ENCODE measurements around the gene ARHGAP5. TPM values are rescaled to one million over a fixed set of nuclear protein-coding genes. Genes with fewer than 3 reads are reported as not detected.

The ARHGAP5 gene
- total and polyA plus RNA-seq, 2 donors (not counting 3 experiments of a cell fraction or from before 2014, with no cell fraction given), result 4.3 to 36.2 TPM

DNA sequence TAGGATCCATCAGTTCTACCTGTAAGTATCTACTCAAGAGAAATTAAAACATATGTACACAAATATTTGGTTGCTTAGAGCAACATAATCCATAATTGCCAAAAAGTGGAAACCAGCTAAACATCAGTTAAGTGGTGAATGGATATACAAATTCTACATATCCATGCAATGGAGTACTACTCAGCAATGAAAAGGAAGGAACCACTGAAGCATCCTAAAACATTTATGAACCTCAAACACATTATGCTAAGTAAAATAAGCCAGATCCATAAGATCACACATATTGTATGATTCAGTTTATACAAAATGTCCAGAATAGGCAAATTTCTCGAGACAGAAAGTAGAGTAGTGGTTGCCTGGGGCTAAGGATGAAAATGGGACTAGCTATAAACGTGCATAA, 8.4 kb upstream of the ARHGAP5 start:
- DNase-seq (ENCODE audit: low read depth, low spot score), result no peak
- no peak for TF ChIP-seq POLR2AphosphoS5 (IDR thresholded peaks at IDR 0.05; ENCODE audit: insufficient read depth, low read depth, low read length)
- no peak for TF ChIP-seq POLR2A (IDR thresholded peaks at IDR 0.05; ENCODE audit: low read depth, low read length)
- TF ChIP-seq JUN (IDR thresholded peaks at IDR 0.05; ENCODE audit: borderline replicate concordance, insufficient read depth, insufficient read length, low read depth), result no peak
- TF ChIP-seq FOS (IDR thresholded peaks at IDR 0.05; ENCODE audit: borderline replicate concordance, insufficient read depth, low read length), result no peak
- TF ChIP-seq CTCF (IDR thresholded peaks at IDR 0.05; ENCODE audit: extremely low read depth in 1 of 2, insufficient read depth in 1 of 2, low read depth in 1 of 2, low read length in 2 of 2), result no peak
- TF ChIP-seq GATA2 (IDR thresholded peaks at IDR 0.05; ENCODE audit: insufficient read depth, insufficient read length, low read depth, low read length), result no peak
- no peak for TF ChIP-seq EZH2 (IDR thresholded peaks at IDR 0.05; ENCODE audit: borderline replicate concordance, low read depth, low read length, severe bottlenecking)
- TF ChIP-seq, protein P1, sequence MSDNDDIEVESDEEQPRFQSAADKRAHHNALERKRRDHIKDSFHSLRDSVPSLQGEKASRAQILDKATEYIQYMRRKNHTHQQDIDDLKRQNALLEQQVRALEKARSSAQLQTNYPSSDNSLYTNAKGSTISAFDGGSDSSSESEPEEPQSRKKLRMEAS (IDR thresholded peaks at IDR 0.05; ENCODE audit: insufficient read depth, insufficient read length), result no peak
- Histone ChIP-seq H3K9me1 (replicated peaks; ENCODE audit: control insufficient read depth, extremely low read depth, insufficient read depth, low read length) (no peaks in the 10 kb centered on the region), H3K79me2 (ENCODE audit: control insufficient read depth, insufficient read depth, low read length) (no peaks in the 10 kb centered on the region), H3K27ac (ENCODE audit: insufficient read depth, low read depth, low read length) (no peak overlapping the region), H4K20me1 (replicated peaks; ENCODE audit: control insufficient read depth, extremely low read depth, insufficient read depth, low read length) (no peaks in the 10 kb centered on the region), H3K36me3 (ENCODE audit: control insufficient read depth in 2 of 2, extremely low read depth in 1 of 2, insufficient read depth in 2 of 2, low read length in 2 of 2) (no peaks in the 10 kb centered on the region), H3K9me3 (replicated peaks; ENCODE audit: control insufficient read depth, insufficient read depth, low read length) (no peaks in the 10 kb centered on the region), H3K4me1 (ENCODE audit: control insufficient read depth, extremely low read depth, insufficient read depth, low read length) (no peaks in the 10 kb centered on the region), H3K9ac (replicated peaks; ENCODE audit: extremely low read depth, insufficient read depth, low read length) (no peak overlapping the region), H3K4me3 (replicated peaks in 1 of 3; ENCODE audit: insufficient read depth in 1 of 3, low read depth in 1 of 3, low read length in 3 of 3) (no peak overlapping the region), H2AFZ (ENCODE audit: low read depth, low read length) (no peak overlapping the region), H3K4me2 (ENCODE audit: insufficient read depth, low read length) (no peak overlapping the region), H3K27me3 (ENCODE audit: control insufficient read depth in 2 of 2, insufficient read depth in 2 of 2, low read length in 2 of 2) (peaks cover 0 to 6% of the 10 kb centered on the region in 2 experiments)
- no TSS peak for BruUV-seq (replicated peaks)
- FAIRE-seq, result no peak
- dilution Hi-C loops (cut with MboI; ENCODE audit: extremely low pct_ligation_motif_present, low sequenced_read_pairs), result no loop called here
- ChIA-PET CTCF (interaction anchor here (9.7 kb wide), 1 partner anchor 184 kb away, joined by 151 read pairs; no protein-coding TSS in a partner anchor), POLR2A (no interaction called here)
- intact Hi-C loops (cut with micrococcal nuclease), result no loop called here
